ENCODE data around the gene ESPNL.

DNA sequence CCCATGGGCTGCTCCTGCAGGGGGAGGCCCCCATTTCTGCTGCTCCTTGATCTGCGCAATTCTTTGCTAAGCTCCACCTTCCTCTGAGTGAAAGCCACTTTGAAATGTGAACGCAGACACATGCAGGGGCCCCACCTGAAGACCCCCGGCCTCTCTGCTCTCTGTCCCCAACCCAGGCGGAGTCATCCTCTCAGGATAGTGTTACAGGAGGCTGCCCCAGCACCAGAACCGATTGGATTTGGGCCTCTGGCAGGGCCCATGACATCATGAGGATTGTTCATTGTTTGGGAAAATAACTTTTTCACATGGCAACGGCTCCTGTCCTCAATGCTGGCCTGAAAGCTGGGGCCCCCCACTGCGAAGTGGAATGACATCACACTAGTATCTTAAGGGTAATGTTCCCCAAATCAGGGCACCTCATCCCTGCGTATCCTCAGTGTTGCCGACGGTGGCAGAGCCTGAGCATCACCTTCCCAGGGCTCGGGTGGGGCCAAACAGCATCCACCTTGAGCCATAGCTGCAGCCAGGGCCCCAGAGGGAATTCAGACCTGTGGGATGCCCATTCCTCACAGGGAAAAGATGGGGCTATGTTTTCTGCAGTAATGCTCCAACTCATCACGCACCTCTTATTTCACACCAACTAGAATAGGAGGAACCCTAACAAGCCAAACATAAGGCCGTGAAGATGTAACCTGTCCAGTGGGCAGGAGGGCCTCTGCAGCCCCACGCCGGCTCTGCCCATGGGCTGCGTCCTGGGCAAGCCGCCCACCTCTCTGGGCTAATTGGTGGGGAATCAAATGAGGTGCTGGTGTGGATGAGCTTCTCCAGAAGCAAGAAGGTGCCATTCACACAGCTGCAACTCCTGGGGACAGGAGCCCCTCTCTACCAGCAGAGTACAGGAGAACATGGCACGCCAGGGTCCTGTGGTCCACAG, 55.9 kb downstream of the ESPNL start:
- TF ChIP-seq, protein P1, sequence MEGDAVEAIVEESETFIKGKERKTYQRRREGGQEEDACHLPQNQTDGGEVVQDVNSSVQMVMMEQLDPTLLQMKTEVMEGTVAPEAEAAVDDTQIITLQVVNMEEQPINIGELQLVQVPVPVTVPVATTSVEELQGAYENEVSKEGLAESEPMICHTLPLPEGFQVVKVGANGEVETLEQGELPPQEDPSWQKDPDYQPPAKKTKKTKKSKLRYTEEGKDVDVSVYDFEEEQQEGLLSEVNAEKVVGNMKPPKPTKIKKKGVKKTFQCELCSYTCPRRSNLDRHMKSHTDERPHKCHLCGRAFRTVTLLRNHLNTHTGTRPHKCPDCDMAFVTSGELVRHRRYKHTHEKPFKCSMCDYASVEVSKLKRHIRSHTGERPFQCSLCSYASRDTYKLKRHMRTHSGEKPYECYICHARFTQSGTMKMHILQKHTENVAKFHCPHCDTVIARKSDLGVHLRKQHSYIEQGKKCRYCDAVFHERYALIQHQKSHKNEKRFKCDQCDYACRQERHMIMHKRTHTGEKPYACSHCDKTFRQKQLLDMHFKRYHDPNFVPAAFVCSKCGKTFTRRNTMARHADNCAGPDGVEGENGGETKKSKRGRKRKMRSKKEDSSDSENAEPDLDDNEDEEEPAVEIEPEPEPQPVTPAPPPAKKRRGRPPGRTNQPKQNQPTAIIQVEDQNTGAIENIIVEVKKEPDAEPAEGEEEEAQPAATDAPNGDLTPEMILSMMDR (optimal IDR thresholded peaks at IDR 0.05 in 1 of 3, IDR thresholded peaks at IDR 0.05 in 1 of 3, conservative IDR thresholded peaks at IDR 0.05 in 1 of 3; ENCODE audit: extremely low read depth in 1 of 3, insufficient read depth in 2 of 3, low read length in 3 of 3): no peak
- TF ChIP-seq EZH2 (IDR thresholded peaks at IDR 0.05; ENCODE audit: low read length): no peak
